Measurements from ENCODE around the gene PGRMC2. TPM values are rescaled to one million over a fixed set of nuclear protein-coding genes. Genes with fewer than 3 reads are reported as not detected.

PGRMC2 gene, protein sequence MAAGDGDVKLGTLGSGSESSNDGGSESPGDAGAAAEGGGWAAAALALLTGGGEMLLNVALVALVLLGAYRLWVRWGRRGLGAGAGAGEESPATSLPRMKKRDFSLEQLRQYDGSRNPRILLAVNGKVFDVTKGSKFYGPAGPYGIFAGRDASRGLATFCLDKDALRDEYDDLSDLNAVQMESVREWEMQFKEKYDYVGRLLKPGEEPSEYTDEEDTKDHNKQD
- total RNA-seq: 10 to 100 TPM; 50.1 to 89.7 (median 74.6) TPM

DNA sequence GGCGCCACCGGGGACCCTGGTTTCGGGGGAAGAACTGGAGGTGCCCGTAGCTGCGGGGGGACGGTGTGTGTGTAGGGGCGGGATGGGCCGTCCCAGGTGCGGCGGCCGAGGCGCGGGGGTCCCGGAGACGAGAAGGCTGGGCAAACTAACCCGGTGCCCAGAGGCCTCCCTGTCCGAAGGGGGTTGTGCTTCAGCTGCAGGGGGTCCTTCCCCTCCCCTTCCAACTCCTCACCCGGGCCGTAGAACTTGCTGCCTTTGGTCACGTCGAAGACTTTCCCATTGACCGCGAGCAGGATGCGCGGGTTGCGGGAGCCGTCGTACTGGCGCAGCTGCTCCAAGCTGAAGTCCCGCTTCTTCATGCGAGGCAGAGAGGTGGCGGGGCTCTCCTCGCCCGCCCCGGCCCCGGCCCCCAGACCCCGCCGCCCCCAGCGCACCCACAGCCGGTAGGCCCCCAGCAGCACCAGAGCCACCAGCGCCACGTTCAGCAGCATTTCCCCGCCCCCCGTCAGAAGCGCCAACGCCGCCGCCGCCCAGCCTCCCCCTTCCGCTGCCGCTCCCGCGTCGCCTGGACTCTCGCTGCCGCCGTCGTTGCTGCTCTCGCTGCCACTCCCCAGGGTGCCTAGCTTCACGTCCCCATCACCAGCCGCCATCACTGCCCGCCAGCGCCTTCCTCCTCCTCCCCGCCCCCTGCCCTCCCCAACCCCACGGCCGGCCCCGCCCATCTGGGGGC lies at the start of gene PGRMC2:
Gene PGRMC2, minus strand, starts transcription at position 673 of the 730 bp plus-strand sequence. Its CDS starts 23 bp downstream, at position 650.
- peak within 1 kb of the TSS; percentile 59 for H3K4me3 ChIP-seq (ENCODE audit: low read depth, poor library complexity, severe bottlenecking)
- peak in 1 of 2 donors; percentile 47 for DNase-seq (ENCODE audit: low spot score in 2 of 2)
- TF ChIP-seq POLR2A (IDR thresholded peaks at IDR 0.05) (no peak), CTCF (IDR thresholded peaks at IDR 0.05) (no peak)
- intact Hi-C loops (cut with DNase I; ENCODE audit: low total_unique reads): no loop called here
- WGBS, 2 donors: 0 to 1% methylated on average over 28 to 58 of the region's 67 CpGs

DNA sequence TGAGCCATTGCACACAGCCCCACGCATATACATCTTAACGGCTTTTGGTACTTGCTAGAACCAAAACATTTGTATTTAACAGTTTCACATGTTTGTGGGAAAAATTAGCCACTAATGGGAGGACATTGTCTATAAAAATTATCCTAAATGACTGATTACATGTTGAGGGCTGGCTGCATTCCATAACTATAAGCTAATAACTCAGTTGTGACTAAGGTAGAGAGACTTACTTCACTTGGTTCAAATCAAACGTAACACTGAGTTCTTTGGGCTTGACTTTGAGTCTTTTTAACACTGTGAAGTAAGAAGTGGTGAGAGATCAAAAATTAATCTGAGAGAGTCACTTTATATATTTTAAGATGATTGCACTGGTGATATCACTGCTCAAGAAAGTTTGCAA lies 47.9 kb upstream of the PGRMC2 start:
- DNase-seq (ENCODE audit: low spot score in 2 of 2): no peak
- no peak for TF ChIP-seq POLR2A (IDR thresholded peaks at IDR 0.05)
- TF ChIP-seq CTCF (IDR thresholded peaks at IDR 0.05): no peak
- intact Hi-C loops (cut with DNase I; ENCODE audit: low total_unique reads): no loop called here
- 83 to 85% methylated on average over 3 of the region's 3 CpGs for WGBS, 2 donors
- no peak overlapping the region for H3K4me3 ChIP-seq (ENCODE audit: low read depth, poor library complexity, severe bottlenecking)

DNA sequence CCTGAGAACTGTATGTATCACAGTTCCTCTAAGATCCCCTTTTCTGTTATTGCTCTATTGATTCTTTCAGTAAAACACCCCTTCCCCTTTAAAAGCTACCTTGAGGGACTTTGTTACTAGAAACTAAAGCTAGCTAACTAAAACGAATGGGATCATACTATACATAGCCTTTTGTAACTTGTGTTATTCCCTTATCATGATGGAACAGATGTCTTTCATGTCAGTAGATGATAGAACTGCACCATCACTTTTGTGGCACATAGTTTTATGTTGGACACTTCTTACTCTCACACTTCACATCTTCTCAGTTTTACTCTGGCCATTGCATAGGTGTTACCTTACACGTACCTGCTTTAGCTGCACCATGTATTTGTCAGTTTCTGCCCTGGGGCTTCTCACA lies 46.6 kb upstream of the PGRMC2 start:
- TF ChIP-seq POLR2A (IDR thresholded peaks at IDR 0.05) (no peak), CTCF (IDR thresholded peaks at IDR 0.05) (no peak)
- intact Hi-C loops (cut with DNase I; ENCODE audit: low total_unique reads): no loop called here
- no peak overlapping the region for H3K4me3 ChIP-seq (ENCODE audit: low read depth, poor library complexity, severe bottlenecking)
- no peak for DNase-seq (ENCODE audit: low spot score in 2 of 2)
- WGBS, 2 donors: 67 to 75% methylated on average over 2 of the region's 2 CpGs

- TF ChIP-seq POLR2A (IDR thresholded peaks at IDR 0.05) (no peak), CTCF (IDR thresholded peaks at IDR 0.05) (no peak)
- intact Hi-C loops (cut with DNase I; ENCODE audit: low total_unique reads): no loop called here
Observed at GRCh38 chr4:128333309-128334018, 45.9 kb upstream of the PGRMC2 start.

DNA sequence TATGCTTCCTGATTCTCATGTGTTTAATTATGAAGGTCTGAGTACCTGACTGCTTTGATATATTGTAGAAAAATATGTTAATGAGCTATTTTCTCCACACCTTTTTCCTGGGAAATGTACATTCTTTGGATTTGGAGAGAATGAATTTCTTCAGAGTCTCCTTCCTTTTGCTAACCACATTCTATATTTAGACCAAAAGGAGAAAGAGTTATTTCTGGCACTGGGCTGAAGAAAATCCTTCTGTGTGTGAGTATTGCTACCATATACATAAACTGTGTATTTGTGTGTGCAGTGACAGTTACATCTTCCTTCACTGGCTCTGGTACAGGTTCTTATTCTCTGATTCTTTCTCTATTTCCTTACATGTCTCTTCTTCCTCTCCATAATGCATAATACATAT lies 44.5 kb upstream of the PGRMC2 start:
- no peak for DNase-seq (ENCODE audit: low spot score in 2 of 2)
- intact Hi-C loops (cut with DNase I; ENCODE audit: low total_unique reads): no loop called here
- TF ChIP-seq CTCF (IDR thresholded peaks at IDR 0.05): no peak
- no peak for TF ChIP-seq POLR2A (IDR thresholded peaks at IDR 0.05)
- H3K4me3 ChIP-seq (ENCODE audit: low read depth, poor library complexity, severe bottlenecking): no peak overlapping the region

More at GRCh38 chr4:128333309-128334018, 45.9 kb upstream of the PGRMC2 start:
- 87 to 90% methylated on average over 6 of the region's 6 CpGs for WGBS, 2 donors
- DNase-seq (ENCODE audit: low spot score in 2 of 2): no peak
- H3K4me3 ChIP-seq (ENCODE audit: low read depth, poor library complexity, severe bottlenecking): no peak overlapping the region
